ENCODE data around the gene ZNF496. TPM values are rescaled to one million over a fixed set of nuclear protein-coding genes. Genes with fewer than 3 reads are reported as not detected.

The ZNF496 gene
- total and polyA plus RNA-seq, 2 experiments from 2014 or later = 18.8 to 108 TPM

DNA sequence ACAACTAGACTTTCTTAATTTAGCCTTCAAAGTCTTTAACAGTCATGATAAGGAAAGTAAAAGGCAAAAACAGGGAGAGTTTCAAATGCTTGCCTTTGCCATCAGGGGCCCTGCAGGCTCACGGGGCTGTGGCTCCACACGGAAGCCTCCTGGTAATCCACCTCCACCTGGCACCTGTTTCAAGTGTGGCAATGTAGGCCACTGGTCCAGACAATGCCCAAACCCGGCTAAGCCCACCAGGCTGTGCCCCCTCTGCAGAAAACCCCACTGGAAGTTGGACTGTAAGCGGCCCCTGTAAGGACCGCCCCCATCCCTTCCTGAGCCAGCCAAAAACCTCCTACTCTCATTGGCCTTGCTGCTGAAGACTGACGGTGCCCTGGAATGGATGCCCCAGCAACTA, 43.3 kb downstream of the ZNF496 start:
- TF ChIP-seq, protein P1, sequence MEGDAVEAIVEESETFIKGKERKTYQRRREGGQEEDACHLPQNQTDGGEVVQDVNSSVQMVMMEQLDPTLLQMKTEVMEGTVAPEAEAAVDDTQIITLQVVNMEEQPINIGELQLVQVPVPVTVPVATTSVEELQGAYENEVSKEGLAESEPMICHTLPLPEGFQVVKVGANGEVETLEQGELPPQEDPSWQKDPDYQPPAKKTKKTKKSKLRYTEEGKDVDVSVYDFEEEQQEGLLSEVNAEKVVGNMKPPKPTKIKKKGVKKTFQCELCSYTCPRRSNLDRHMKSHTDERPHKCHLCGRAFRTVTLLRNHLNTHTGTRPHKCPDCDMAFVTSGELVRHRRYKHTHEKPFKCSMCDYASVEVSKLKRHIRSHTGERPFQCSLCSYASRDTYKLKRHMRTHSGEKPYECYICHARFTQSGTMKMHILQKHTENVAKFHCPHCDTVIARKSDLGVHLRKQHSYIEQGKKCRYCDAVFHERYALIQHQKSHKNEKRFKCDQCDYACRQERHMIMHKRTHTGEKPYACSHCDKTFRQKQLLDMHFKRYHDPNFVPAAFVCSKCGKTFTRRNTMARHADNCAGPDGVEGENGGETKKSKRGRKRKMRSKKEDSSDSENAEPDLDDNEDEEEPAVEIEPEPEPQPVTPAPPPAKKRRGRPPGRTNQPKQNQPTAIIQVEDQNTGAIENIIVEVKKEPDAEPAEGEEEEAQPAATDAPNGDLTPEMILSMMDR (IDR thresholded peaks at IDR 0.05; ENCODE audit: low read depth, low read length) = no peak
- Histone ChIP-seq H3K27ac (no peak overlapping the region), H3K27me3 (no peaks in the 10 kb centered on the region), H3K9me3 (ENCODE audit: low read depth) (no peaks in the 10 kb centered on the region), H3K36me3 (no peaks in the 10 kb centered on the region), H3K4me3 (no peak overlapping the region), H3K4me1 (ENCODE audit: low read depth) (no peaks in the 10 kb centered on the region)
- no peak for DNase-seq (ENCODE audit: low read depth in 1 of 2, low spot score in 1 of 2)

DNA sequence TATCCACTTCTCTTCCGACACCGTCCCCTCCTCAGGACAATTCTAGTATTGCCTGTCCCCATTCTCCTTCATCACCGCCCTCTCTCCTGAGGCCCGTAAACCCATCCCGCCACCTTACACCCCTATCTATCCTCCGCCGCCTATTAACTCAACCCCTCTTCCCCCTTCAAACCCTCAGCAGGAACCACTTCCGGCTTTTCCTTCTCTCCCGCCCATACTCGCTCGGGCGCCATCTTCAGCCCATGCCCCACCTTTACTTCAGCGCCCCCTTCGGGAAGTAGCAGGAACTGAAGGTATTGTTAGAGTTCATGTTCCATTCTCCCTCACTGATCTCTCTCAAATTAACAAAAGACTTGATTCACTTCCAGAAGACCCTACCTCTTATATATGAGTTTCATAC, 44.2 kb downstream of the ZNF496 start:
- no peak for DNase-seq (ENCODE audit: low read depth in 1 of 2, low spot score in 1 of 2)
- Histone ChIP-seq H3K27ac (no peak overlapping the region), H3K36me3 (no peaks in the 10 kb centered on the region), H3K27me3 (no peaks in the 10 kb centered on the region), H3K4me3 (no peak overlapping the region), H3K4me1 (ENCODE audit: low read depth) (no peaks in the 10 kb centered on the region), H3K9me3 (ENCODE audit: low read depth) (no peaks in the 10 kb centered on the region)
- TF ChIP-seq, protein P1 (IDR thresholded peaks at IDR 0.05; ENCODE audit: low read depth, low read length) = no peak

DNA sequence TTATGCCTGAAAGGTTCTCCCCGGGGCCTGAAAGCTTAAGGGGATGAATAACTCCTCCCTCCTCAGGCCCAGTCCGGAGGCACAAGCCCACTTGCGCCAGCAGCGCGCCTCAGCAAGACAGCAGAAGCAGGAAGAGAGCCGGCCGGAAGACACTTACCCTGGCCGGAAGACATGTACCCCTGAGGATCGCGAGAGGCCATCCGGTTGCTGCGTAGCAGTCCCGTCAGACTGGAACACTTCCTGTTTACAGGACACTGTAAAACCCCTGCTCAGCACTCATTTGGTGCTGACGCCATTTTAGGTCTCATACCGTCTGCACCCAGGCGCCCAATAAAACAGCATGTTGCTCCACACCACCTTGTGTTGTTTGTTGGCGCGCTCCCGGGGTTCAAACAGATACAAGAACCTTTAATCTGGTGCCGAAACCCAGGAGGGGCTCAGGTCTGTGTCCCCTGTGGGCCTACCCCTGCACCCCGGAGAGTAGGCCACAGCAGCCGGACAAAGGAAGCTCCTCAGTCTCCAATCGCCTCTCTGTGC, 45.5 kb downstream of the ZNF496 start:
- H3K4me3 ChIP-seq = no peak overlapping the region
- no peaks in the 10 kb centered on the region for H3K9me3 ChIP-seq (ENCODE audit: low read depth)
- TF ChIP-seq, protein P1 (IDR thresholded peaks at IDR 0.05; ENCODE audit: low read depth, low read length) = no peak
- H3K4me1 ChIP-seq (ENCODE audit: low read depth) = no peaks in the 10 kb centered on the region
- no peak for DNase-seq (ENCODE audit: low read depth in 1 of 2, low spot score in 1 of 2)
- H3K27ac ChIP-seq = no peak overlapping the region
- H3K27me3 ChIP-seq = no peaks in the 10 kb centered on the region
- no peaks in the 10 kb centered on the region for H3K36me3 ChIP-seq

DNA sequence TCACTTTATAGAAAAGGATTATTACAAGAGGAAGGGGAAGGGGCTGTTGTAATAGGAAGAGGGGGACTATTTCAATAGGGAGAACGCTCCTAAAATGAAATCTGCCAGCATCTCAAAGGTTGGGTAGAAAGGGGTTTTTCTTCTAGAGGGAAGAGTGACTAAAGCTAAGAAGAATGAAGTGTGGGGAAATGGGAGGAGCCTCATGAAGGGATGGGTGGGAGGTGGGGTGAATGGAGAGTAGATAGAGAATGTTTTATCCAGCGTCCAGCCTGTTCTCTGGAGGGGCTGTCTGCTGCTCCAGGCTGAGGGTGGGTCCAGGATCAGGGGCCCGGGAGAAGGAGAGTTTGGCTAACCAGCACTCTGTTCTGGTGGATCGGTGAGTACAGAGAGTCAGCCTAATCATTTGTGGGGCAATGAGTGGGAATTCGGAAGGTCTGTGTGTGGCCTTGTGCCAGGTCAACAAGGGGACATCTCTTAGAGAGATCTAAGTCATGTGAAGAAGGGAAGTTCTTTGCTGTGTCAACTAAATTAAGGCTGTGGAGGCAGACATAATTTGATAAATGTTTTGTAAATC, 50.6 kb downstream of the ZNF496 start:
- Histone ChIP-seq H3K4me1 (ENCODE audit: low read depth) (no peaks in the 10 kb centered on the region), H3K36me3 (no peaks in the 10 kb centered on the region), H3K4me3 (no peak overlapping the region), H3K27me3 (no peaks in the 10 kb centered on the region), H3K27ac (no peak overlapping the region), H3K9me3 (ENCODE audit: low read depth) (no peaks in the 10 kb centered on the region)
- TF ChIP-seq, protein P1 (IDR thresholded peaks at IDR 0.05; ENCODE audit: low read depth, low read length) = no peak
- peak in 1 of 2 donors; percentile 18 for DNase-seq (ENCODE audit: low read depth in 1 of 2, low spot score in 1 of 2)

DNA sequence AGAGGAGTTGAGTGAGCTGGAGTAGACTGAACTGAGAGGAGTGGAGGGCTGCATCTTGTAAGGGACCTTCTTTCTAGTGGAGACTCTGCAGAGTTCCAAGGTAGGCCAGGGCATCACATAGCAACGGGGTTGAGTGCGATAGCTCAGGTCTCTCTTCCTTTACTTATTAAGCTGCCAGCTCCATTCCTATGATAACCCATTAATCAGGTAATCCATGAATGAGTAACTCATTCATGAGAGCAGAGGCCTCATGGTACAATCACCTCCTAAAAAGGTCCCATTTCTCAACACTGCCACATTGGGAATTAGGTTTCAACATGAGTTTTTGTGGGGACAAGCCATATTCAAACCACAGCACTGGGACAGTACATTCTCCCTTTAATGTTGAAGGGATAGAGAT, 54.5 kb downstream of the ZNF496 start:
- no peak overlapping the region for H3K27ac ChIP-seq
- H3K9me3 ChIP-seq (ENCODE audit: low read depth) = no peaks in the 10 kb centered on the region
- TF ChIP-seq, protein P1 (IDR thresholded peaks at IDR 0.05; ENCODE audit: low read depth, low read length) = no peak
- no peaks in the 10 kb centered on the region for H3K36me3 ChIP-seq
- H3K4me1 ChIP-seq (ENCODE audit: low read depth) = no peaks in the 10 kb centered on the region
- no peak overlapping the region for H3K4me3 ChIP-seq
- DNase-seq (ENCODE audit: low read depth in 1 of 2, low spot score in 1 of 2) = no peak
- H3K27me3 ChIP-seq = no peaks in the 10 kb centered on the region
